ENCODE measurements around the gene FXYD3.

FXYD3 gene

GRCh38 chr19:35075202-35076025, 40.2 kb upstream of the FXYD3 start:
- H3K4me3 ChIP-seq (ENCODE audit: low read depth, low read length) = no peak overlapping the region

DNA sequence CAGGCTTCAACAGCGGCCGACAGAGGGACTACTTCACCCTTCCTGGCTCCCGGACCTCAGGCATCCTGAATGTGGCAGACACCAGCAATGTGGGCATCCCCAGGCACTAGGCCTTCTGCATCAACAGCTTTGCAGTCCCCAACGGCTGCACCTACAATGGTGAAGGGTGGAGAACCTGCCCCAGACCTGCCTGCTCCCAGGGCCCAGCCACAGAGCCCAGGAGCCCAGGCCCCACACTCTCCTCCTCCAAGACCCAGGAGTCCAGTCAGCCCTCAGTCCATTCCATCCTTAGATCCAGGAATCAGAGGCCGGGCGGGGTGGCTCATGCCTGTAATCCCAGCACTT, 39.6 kb upstream of the FXYD3 start:
- H3K4me1 ChIP-seq (ENCODE audit: control insufficient read depth, insufficient read depth, low read length, unreplicated experiment) = no peaks in the 10 kb centered on the region
- H3K27ac ChIP-seq (ENCODE audit: low read depth, low read length) = no peak overlapping the region
- no peaks in the 10 kb centered on the region for H3K36me3 ChIP-seq (ENCODE audit: insufficient read depth, low read length)
- H3K79me2 ChIP-seq (ENCODE audit: control insufficient read depth, insufficient read depth, low read length, unreplicated experiment) = no peaks in the 10 kb centered on the region
- H3K27me3 ChIP-seq (ENCODE audit: insufficient read depth, low read length) = no peaks in the 10 kb centered on the region
- no peak overlapping the region for H3K4me3 ChIP-seq (ENCODE audit: low read depth, low read length)
- no peak overlapping the region for H2AFZ ChIP-seq (ENCODE audit: low read length, unreplicated experiment)

More at GRCh38 chr19:35075202-35076025, 40.2 kb upstream of the FXYD3 start:
- H3K79me2 ChIP-seq (ENCODE audit: control insufficient read depth, insufficient read depth, low read length, unreplicated experiment) = no peaks in the 10 kb centered on the region
- H3K36me3 ChIP-seq (ENCODE audit: insufficient read depth, low read length) = no peaks in the 10 kb centered on the region
- H3K27me3 ChIP-seq (ENCODE audit: insufficient read depth, low read length) = no peaks in the 10 kb centered on the region
- no peaks in the 10 kb centered on the region for H3K4me1 ChIP-seq (ENCODE audit: control insufficient read depth, insufficient read depth, low read length, unreplicated experiment)
- H2AFZ ChIP-seq (ENCODE audit: low read length, unreplicated experiment) = no peak overlapping the region
- H3K27ac ChIP-seq (ENCODE audit: low read depth, low read length) = no peak overlapping the region

- Histone ChIP-seq H3K4me3 (ENCODE audit: low read depth, low read length) (no peak overlapping the region), H3K4me1 (ENCODE audit: control insufficient read depth, insufficient read depth, low read length, unreplicated experiment) (no peaks in the 10 kb centered on the region), H2AFZ (ENCODE audit: low read length, unreplicated experiment) (no peak overlapping the region), H3K36me3 (ENCODE audit: insufficient read depth, low read length) (no peaks in the 10 kb centered on the region), H3K79me2 (ENCODE audit: control insufficient read depth, insufficient read depth, low read length, unreplicated experiment) (no peaks in the 10 kb centered on the region), H3K27me3 (ENCODE audit: insufficient read depth, low read length) (no peaks in the 10 kb centered on the region), H3K27ac (ENCODE audit: low read depth, low read length) (no peak overlapping the region)
Observed at GRCh38 chr19:35076657-35077056, 39.0 kb upstream of the FXYD3 start.

- H3K27me3 ChIP-seq (ENCODE audit: insufficient read depth, low read length) = no peaks in the 10 kb centered on the region
- H2AFZ ChIP-seq (ENCODE audit: low read length, unreplicated experiment) = no peak overlapping the region
- no peaks in the 10 kb centered on the region for H3K79me2 ChIP-seq (ENCODE audit: control insufficient read depth, insufficient read depth, low read length, unreplicated experiment)
- H3K4me3 ChIP-seq (ENCODE audit: low read depth, low read length) = no peak overlapping the region
- no peak overlapping the region for H3K27ac ChIP-seq (ENCODE audit: low read depth, low read length)
- H3K4me1 ChIP-seq (ENCODE audit: control insufficient read depth, insufficient read depth, low read length, unreplicated experiment) = no peaks in the 10 kb centered on the region
- no peaks in the 10 kb centered on the region for H3K36me3 ChIP-seq (ENCODE audit: insufficient read depth, low read length)
Observed at GRCh38 chr19:35077411-35078223, 38.0 kb upstream of the FXYD3 start.

GRCh38 chr19:35079826-35080225, 35.8 kb upstream of the FXYD3 start:
- no peak overlapping the region for H3K4me3 ChIP-seq (ENCODE audit: low read depth, low read length)
- no peaks in the 10 kb centered on the region for H3K27me3 ChIP-seq (ENCODE audit: insufficient read depth, low read length)
- H3K79me2 ChIP-seq (ENCODE audit: control insufficient read depth, insufficient read depth, low read length, unreplicated experiment) = no peaks in the 10 kb centered on the region
- H3K36me3 ChIP-seq (ENCODE audit: insufficient read depth, low read length) = no peaks in the 10 kb centered on the region
- no peaks in the 10 kb centered on the region for H3K4me1 ChIP-seq (ENCODE audit: control insufficient read depth, insufficient read depth, low read length, unreplicated experiment)
- no peak overlapping the region for H3K27ac ChIP-seq (ENCODE audit: low read depth, low read length)
- no peak overlapping the region for H2AFZ ChIP-seq (ENCODE audit: low read length, unreplicated experiment)

DNA sequence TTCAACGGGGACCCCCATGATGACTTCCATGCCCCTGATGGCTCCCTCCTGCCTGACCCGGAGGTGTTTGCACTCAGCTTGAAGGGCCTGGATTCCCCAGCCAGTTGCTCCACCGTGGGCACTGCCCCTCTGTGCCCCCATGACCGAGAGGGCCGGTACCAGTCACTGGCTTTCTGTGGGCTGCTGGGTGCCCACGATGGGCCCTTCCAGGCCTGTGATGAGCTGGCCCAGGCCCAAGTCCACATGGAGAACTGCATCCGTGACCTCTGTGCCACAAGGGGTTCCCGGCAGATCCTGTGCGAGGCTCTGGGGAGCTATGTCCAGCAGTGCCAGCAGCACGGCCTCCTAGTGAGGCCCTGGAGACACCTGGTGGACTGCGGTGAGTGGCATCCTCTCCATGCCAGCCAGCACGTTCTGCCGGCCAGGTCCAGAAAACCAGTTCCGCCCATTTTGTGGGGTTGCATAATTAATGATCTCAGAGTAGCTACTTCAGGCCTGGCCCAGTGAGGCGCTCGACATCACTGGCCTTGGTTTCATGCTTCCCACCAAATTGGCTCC, 34.9 kb upstream of the FXYD3 start:
- Histone ChIP-seq H3K27ac (ENCODE audit: low read depth, low read length) (no peak overlapping the region), H2AFZ (ENCODE audit: low read length, unreplicated experiment) (no peak overlapping the region), H3K4me3 (ENCODE audit: low read depth, low read length) (no peak overlapping the region), H3K36me3 (ENCODE audit: insufficient read depth, low read length) (no peaks in the 10 kb centered on the region), H3K79me2 (ENCODE audit: control insufficient read depth, insufficient read depth, low read length, unreplicated experiment) (no peaks in the 10 kb centered on the region), H3K4me1 (ENCODE audit: control insufficient read depth, insufficient read depth, low read length, unreplicated experiment) (no peaks in the 10 kb centered on the region), H3K27me3 (ENCODE audit: insufficient read depth, low read length) (no peaks in the 10 kb centered on the region)

GRCh38 chr19:35081201-35081600, 34.4 kb upstream of the FXYD3 start:
- H3K36me3 ChIP-seq (ENCODE audit: insufficient read depth, low read length) = no peaks in the 10 kb centered on the region
- H3K79me2 ChIP-seq (ENCODE audit: control insufficient read depth, insufficient read depth, low read length, unreplicated experiment) = no peaks in the 10 kb centered on the region
- H3K27me3 ChIP-seq (ENCODE audit: insufficient read depth, low read length) = no peaks in the 10 kb centered on the region
- no peak overlapping the region for H2AFZ ChIP-seq (ENCODE audit: low read length, unreplicated experiment)
- H3K4me1 ChIP-seq (ENCODE audit: control insufficient read depth, insufficient read depth, low read length, unreplicated experiment) = no peaks in the 10 kb centered on the region
- H3K27ac ChIP-seq (ENCODE audit: low read depth, low read length) = no peak overlapping the region
- H3K4me3 ChIP-seq (ENCODE audit: low read depth, low read length) = no peak overlapping the region

DNA sequence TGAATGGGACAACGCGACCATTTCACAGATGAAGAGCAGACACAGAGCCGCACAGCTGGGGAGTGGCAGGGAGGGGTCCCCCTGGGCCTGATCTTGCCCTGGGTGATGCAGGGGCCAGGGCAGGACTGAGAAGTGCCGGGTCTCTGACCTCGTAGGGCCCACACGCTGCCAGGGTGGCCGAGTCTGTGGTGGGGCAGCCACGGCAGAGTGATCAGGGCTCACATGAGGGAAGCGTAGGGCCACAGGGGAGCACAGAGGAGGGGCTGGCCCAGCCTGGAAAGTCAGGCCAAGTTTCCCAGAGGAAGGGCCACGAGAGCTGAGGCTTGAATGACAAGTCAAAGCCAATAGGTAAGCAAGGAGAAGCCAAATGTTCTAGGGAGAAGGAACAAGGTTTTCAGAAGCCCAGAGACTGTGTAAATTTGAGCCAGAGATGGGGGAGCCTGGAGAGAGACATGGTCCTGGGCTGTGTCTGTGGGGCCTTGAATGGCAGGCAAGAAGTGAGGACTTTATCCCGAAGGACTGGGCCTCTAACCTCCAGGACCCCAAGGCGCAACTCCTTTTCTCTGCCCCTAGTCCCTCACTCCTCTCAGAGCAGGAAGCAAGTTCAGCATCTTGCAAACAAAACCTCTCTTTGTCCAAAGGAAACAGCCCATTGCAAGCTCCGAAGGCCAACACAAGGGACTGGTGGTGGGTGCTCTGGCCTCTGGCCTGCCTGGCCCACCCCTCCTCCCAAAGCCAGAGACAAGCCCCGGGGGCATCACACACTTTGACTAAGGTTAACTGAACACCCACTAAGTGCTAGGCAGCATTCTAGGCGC, 31.7 kb upstream of the FXYD3 start:
- Histone ChIP-seq H3K27me3 (ENCODE audit: insufficient read depth, low read length) (no peaks in the 10 kb centered on the region), H3K79me2 (ENCODE audit: control insufficient read depth, insufficient read depth, low read length, unreplicated experiment) (no peaks in the 10 kb centered on the region), H3K27ac (ENCODE audit: low read depth, low read length) (no peak overlapping the region), H3K4me3 (ENCODE audit: low read depth, low read length) (no peak overlapping the region), H3K4me1 (ENCODE audit: control insufficient read depth, insufficient read depth, low read length, unreplicated experiment) (no peaks in the 10 kb centered on the region), H3K36me3 (ENCODE audit: insufficient read depth, low read length) (no peaks in the 10 kb centered on the region), H2AFZ (ENCODE audit: low read length, unreplicated experiment) (no peak overlapping the region)

GRCh38 chr19:35084509-35084762, 31.2 kb upstream of the FXYD3 start:
- H3K4me3 ChIP-seq (ENCODE audit: low read depth, low read length) = no peak overlapping the region
- no peaks in the 10 kb centered on the region for H3K36me3 ChIP-seq (ENCODE audit: insufficient read depth, low read length)
- no peaks in the 10 kb centered on the region for H3K79me2 ChIP-seq (ENCODE audit: control insufficient read depth, insufficient read depth, low read length, unreplicated experiment)
- H2AFZ ChIP-seq (ENCODE audit: low read length, unreplicated experiment) = no peak overlapping the region
- H3K27ac ChIP-seq (ENCODE audit: low read depth, low read length) = no peak overlapping the region
- H3K27me3 ChIP-seq (ENCODE audit: insufficient read depth, low read length) = no peaks in the 10 kb centered on the region
- no peaks in the 10 kb centered on the region for H3K4me1 ChIP-seq (ENCODE audit: control insufficient read depth, insufficient read depth, low read length, unreplicated experiment)

GRCh38 chr19:35085947-35086346, 29.7 kb upstream of the FXYD3 start:
- Histone ChIP-seq H3K27me3 (ENCODE audit: insufficient read depth, low read length) (no peaks in the 10 kb centered on the region), H3K79me2 (ENCODE audit: control insufficient read depth, insufficient read depth, low read length, unreplicated experiment) (no peaks in the 10 kb centered on the region), H3K27ac (ENCODE audit: low read depth, low read length) (no peak overlapping the region), H3K4me3 (ENCODE audit: low read depth, low read length) (no peak overlapping the region), H3K36me3 (ENCODE audit: insufficient read depth, low read length) (no peaks in the 10 kb centered on the region), H2AFZ (ENCODE audit: low read length, unreplicated experiment) (no peak overlapping the region), H3K4me1 (ENCODE audit: control insufficient read depth, insufficient read depth, low read length, unreplicated experiment) (no peaks in the 10 kb centered on the region)

All from ACC112 (cell line).